C4-2B (cell line): ENCODE data around the gene CCDC180.
"Not testable (repeated sequence)": the region's sequence is repeated elsewhere in the genome, so short reads cannot be mapped to it uniquely, and the experiment has no call there.

Experiments used
- ZFX ChIP-seq: fragments of 450-650 bp; IDR thresholded peaks from 2 replicates; pipeline ENCODE4 v1.6.1; 2017
- TF ChIP-seq, protein P1 (sequence below): fragments of 450-650 bp; conservative IDR thresholded peaks from 2 replicates; pipeline ENCODE4 v1.5.1; 2017; ENCODE audit warnings: mild to moderate bottlenecking

DNA sequence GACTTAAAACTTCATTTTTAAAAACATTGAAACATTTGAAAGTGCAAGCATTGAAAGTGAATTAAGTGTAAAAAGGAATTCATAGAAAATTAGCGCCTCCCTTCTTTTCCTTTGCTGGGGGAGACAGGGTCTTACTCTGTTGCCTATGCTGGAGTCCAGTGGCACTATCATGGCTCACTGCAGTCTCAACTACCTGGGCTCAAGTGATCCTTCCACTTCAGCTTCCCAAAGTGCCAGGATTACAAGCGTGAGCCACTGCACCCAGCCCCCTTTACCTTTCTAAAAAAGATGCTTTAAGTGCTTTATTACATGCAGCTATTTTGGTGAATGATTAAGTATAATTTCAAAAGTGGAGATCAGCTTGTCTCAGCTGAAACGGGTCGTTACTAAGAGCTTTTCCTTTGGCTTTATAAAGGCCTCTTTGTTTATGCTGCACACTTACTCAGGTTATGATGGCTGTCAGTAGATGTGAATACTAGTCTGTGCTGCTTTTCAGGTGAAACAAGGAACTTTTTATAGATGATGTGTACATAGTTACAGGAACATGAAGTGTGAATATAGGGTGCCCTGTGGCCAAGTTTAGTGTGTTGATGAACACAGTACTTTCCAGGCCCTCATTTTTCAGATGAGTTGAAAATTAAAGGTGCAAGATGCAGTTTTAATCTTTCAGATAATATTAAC lies 47.5 kb upstream of the CCDC180 start:
- TF ChIP-seq, protein P1, sequence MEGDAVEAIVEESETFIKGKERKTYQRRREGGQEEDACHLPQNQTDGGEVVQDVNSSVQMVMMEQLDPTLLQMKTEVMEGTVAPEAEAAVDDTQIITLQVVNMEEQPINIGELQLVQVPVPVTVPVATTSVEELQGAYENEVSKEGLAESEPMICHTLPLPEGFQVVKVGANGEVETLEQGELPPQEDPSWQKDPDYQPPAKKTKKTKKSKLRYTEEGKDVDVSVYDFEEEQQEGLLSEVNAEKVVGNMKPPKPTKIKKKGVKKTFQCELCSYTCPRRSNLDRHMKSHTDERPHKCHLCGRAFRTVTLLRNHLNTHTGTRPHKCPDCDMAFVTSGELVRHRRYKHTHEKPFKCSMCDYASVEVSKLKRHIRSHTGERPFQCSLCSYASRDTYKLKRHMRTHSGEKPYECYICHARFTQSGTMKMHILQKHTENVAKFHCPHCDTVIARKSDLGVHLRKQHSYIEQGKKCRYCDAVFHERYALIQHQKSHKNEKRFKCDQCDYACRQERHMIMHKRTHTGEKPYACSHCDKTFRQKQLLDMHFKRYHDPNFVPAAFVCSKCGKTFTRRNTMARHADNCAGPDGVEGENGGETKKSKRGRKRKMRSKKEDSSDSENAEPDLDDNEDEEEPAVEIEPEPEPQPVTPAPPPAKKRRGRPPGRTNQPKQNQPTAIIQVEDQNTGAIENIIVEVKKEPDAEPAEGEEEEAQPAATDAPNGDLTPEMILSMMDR: not testable (repeated sequence)
- TF ChIP-seq ZFX: not testable (repeated sequence)
